ENCODE measurements around the gene ZNF827.

Gene ZNF827

DNA sequence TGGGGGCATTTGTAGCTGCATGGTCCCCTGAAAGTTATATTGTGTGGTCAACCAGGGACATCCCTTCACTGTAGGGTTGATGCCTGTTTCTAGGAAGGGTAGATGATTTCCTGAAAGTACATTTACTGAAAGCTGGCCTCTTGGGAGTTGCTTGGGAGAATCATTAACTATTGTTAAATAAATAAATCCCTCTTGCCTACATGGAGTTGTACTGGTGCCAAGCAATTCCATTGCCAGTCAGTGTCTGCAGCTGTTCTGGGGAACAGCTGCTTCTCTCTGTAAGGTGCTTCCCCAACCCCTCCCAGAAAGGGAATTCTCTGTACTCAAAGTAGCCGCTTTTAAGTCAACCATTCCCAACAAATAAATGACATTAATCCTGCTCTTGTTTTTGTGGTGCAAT is 207.6 kb downstream of the ZNF827 start (continued):
- TF ChIP-seq, protein P1, sequence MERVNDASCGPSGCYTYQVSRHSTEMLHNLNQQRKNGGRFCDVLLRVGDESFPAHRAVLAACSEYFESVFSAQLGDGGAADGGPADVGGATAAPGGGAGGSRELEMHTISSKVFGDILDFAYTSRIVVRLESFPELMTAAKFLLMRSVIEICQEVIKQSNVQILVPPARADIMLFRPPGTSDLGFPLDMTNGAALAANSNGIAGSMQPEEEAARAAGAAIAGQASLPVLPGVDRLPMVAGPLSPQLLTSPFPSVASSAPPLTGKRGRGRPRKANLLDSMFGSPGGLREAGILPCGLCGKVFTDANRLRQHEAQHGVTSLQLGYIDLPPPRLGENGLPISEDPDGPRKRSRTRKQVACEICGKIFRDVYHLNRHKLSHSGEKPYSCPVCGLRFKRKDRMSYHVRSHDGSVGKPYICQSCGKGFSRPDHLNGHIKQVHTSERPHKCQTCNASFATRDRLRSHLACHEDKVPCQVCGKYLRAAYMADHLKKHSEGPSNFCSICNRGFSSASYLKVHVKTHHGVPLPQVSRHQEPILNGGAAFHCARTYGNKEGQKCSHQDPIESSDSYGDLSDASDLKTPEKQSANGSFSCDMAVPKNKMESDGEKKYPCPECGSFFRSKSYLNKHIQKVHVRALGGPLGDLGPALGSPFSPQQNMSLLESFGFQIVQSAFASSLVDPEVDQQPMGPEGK (CRISPR knock-in tag; IDR thresholded peaks at IDR 0.05; ENCODE audit: borderline replicate concordance), result no peak
- TF ChIP-seq ZC3H10 (CRISPR knock-in tag; IDR thresholded peaks at IDR 0.05) (no peak), ISL1 (CRISPR knock-in tag; IDR thresholded peaks at IDR 0.05) (no peak), OSR1 (CRISPR knock-in tag; IDR thresholded peaks at IDR 0.05) (no peak), ZNF8 (CRISPR knock-in tag; IDR thresholded peaks at IDR 0.05) (no peak), TOX (CRISPR knock-in tag; IDR thresholded peaks at IDR 0.05; ENCODE audit: borderline replicate concordance) (no peak), SNAI2 (CRISPR knock-in tag; IDR thresholded peaks at IDR 0.05) (no peak), ZFP30 (CRISPR knock-in tag; IDR thresholded peaks at IDR 0.05) (no peak)
- TF ChIP-seq, protein P2, sequence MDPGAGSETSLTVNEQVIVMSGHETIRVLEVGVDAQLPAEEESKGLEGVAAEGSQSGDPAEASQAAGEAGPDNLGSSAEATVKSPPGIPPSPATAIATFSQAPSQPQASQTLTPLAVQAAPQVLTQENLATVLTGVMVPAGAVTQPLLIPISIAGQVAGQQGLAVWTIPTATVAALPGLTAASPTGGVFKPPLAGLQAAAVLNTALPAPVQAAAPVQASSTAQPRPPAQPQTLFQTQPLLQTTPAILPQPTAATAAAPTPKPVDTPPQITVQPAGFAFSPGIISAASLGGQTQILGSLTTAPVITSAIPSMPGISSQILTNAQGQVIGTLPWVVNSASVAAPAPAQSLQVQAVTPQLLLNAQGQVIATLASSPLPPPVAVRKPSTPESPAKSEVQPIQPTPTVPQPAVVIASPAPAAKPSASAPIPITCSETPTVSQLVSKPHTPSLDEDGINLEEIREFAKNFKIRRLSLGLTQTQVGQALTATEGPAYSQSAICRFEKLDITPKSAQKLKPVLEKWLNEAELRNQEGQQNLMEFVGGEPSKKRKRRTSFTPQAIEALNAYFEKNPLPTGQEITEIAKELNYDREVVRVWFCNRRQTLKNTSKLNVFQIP (CRISPR knock-in tag; IDR thresholded peaks at IDR 0.05; ENCODE audit: borderline replicate concordance, low read depth), result no peak

DNA sequence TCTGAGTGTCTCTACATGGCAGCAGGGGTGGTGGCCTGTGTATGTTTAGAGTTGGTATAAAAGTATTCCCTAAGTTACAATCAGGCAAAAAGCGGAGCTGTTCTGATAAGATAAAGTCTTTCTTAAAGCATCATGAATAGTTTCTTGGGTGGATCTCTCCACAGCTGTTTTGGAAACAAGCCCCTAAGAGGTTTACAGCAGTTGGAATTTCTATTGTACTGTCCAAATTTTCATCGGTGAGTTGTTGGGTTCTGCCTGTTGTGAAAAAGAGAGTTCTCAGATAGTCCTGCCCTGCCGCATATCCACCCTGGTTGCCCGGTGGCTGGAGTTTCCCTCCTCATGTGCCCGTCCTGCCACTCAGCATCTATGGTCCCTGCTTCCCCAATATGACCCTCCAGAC is 208.6 kb downstream of the ZNF827 start:
- TF ChIP-seq TCF4 (CRISPR knock-in tag; IDR thresholded peaks at IDR 0.05; ENCODE audit: borderline replicate concordance) (no peak), BACH2 (CRISPR knock-in tag; IDR thresholded peaks at IDR 0.05; ENCODE audit: borderline replicate concordance) (no peak), PPARA (CRISPR knock-in tag; IDR thresholded peaks at IDR 0.05; ENCODE audit: borderline replicate concordance) (no peak), TOX (CRISPR knock-in tag; IDR thresholded peaks at IDR 0.05; ENCODE audit: borderline replicate concordance) (no peak), ARNTL (CRISPR knock-in tag; IDR thresholded peaks at IDR 0.05; ENCODE audit: borderline replicate concordance, low read depth) (no peak), ZFP30 (CRISPR knock-in tag; IDR thresholded peaks at IDR 0.05) (no peak), ESRRG (CRISPR knock-in tag; IDR thresholded peaks at IDR 0.05) (no peak), ZC3H10 (CRISPR knock-in tag; IDR thresholded peaks at IDR 0.05) (no peak), ZFP3 (CRISPR knock-in tag; IDR thresholded peaks at IDR 0.05) (no peak), GLIS3 (CRISPR knock-in tag; IDR thresholded peaks at IDR 0.05) (no peak), OSR1 (CRISPR knock-in tag; IDR thresholded peaks at IDR 0.05) (no peak), CSDC2 (CRISPR knock-in tag; IDR thresholded peaks at IDR 0.05) (no peak), SNAI2 (CRISPR knock-in tag; IDR thresholded peaks at IDR 0.05) (no peak), ZNF70 (CRISPR knock-in tag; IDR thresholded peaks at IDR 0.05) (no peak), ZNF565 (CRISPR knock-in tag; conservative IDR thresholded peaks at IDR 0.05; ENCODE audit: low read depth) (no peak)
- TF ChIP-seq, protein P3, sequence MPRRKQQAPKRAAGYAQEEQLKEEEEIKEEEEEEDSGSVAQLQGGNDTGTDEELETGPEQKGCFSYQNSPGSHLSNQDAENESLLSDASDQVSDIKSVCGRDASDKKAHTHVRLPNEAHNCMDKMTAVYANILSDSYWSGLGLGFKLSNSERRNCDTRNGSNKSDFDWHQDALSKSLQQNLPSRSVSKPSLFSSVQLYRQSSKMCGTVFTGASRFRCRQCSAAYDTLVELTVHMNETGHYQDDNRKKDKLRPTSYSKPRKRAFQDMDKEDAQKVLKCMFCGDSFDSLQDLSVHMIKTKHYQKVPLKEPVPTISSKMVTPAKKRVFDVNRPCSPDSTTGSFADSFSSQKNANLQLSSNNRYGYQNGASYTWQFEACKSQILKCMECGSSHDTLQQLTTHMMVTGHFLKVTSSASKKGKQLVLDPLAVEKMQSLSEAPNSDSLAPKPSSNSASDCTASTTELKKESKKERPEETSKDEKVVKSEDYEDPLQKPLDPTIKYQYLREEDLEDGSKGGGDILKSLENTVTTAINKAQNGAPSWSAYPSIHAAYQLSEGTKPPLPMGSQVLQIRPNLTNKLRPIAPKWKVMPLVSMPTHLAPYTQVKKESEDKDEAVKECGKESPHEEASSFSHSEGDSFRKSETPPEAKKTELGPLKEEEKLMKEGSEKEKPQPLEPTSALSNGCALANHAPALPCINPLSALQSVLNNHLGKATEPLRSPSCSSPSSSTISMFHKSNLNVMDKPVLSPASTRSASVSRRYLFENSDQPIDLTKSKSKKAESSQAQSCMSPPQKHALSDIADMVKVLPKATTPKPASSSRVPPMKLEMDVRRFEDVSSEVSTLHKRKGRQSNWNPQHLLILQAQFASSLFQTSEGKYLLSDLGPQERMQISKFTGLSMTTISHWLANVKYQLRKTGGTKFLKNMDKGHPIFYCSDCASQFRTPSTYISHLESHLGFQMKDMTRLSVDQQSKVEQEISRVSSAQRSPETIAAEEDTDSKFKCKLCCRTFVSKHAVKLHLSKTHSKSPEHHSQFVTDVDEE (CRISPR knock-in tag; IDR thresholded peaks at IDR 0.05), result no peak
- TF ChIP-seq, protein P4, sequence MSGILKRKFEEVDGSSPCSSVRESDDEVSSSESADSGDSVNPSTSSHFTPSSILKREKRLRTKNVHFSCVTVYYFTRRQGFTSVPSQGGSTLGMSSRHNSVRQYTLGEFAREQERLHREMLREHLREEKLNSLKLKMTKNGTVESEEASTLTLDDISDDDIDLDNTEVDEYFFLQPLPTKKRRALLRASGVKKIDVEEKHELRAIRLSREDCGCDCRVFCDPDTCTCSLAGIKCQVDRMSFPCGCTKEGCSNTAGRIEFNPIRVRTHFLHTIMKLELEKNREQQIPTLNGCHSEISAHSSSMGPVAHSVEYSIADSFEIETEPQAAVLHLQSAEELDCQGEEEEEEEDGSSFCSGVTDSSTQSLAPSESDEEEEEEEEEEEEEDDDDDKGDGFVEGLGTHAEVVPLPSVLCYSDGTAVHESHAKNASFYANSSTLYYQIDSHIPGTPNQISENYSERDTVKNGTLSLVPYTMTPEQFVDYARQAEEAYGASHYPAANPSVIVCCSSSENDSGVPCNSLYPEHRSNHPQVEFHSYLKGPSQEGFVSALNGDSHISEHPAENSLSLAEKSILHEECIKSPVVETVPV (CRISPR knock-in tag; IDR thresholded peaks at IDR 0.05), result no peak
- TF ChIP-seq, protein P1 (CRISPR knock-in tag; IDR thresholded peaks at IDR 0.05; ENCODE audit: borderline replicate concordance), result no peak
- TF ChIP-seq, protein P2 (CRISPR knock-in tag; IDR thresholded peaks at IDR 0.05; ENCODE audit: borderline replicate concordance, low read depth), result no peak
- TF ChIP-seq, protein P5, sequence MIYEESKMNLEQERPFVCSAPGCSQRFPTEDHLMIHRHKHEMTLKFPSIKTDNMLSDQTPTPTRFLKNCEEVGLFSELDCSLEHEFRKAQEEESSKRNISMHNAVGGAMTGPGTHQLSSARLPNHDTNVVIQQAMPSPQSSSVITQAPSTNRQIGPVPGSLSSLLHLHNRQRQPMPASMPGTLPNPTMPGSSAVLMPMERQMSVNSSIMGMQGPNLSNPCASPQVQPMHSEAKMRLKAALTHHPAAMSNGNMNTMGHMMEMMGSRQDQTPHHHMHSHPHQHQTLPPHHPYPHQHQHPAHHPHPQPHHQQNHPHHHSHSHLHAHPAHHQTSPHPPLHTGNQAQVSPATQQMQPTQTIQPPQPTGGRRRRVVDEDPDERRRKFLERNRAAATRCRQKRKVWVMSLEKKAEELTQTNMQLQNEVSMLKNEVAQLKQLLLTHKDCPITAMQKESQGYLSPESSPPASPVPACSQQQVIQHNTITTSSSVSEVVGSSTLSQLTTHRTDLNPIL (CRISPR knock-in tag; IDR thresholded peaks at IDR 0.05; ENCODE audit: low read depth), result no peak
- ATAC-seq, result no peak
